Measurements from ENCODE around the gene C1QTNF8.

C1QTNF8 gene

DNA sequence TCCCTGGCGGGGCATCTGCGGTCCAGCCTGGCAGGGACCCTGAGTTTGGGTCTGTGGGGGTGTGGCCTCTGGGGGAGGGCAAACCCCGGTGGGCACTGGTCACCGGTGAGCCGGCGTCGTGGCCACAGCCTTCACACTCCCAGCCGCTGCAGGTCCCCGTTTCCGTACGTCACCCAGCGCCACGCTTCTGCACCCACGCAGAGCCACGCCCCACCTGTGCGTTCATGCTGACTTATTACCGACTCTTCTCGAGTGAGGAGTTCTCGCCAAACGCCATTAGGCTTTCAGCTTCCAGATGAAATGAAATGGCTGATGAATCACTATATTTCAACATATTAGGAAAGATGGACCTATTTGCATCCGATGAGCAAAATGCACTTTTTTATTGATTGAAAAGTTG is 32.3 kb downstream of the C1QTNF8 start:
- no peak for TF ChIP-seq CTCF (IDR thresholded peaks at IDR 0.05; ENCODE audit: borderline replicate concordance, control extremely low read depth, extremely low read depth, insufficient read depth, missing control alignments)
- no peak for DNase-seq (ENCODE audit: low spot score)
- in situ Hi-C loops (cut with MboI; ENCODE audit: low sequenced_read_pairs, unreplicated experiment): no loop called here

GRCh38 chr16:1062895-1063294 is 33.1 kb downstream of the C1QTNF8 start:
- no peak for TF ChIP-seq CTCF (IDR thresholded peaks at IDR 0.05; ENCODE audit: borderline replicate concordance, control extremely low read depth, extremely low read depth, insufficient read depth, missing control alignments)
- in situ Hi-C loops (cut with MboI; ENCODE audit: low sequenced_read_pairs, unreplicated experiment): no loop called here
- DNase-seq (ENCODE audit: low spot score): no peak

- in situ Hi-C loops (cut with MboI; ENCODE audit: low sequenced_read_pairs, unreplicated experiment): no loop called here
- no peak for TF ChIP-seq CTCF (IDR thresholded peaks at IDR 0.05; ENCODE audit: borderline replicate concordance, control extremely low read depth, extremely low read depth, insufficient read depth, missing control alignments)
- DNase-seq (ENCODE audit: low spot score): no peak
These were observed 34.1 kb downstream of the C1QTNF8 start for GRCh38 chr16:1061769-1062505.

- no peak for DNase-seq (ENCODE audit: low spot score)
- TF ChIP-seq CTCF (IDR thresholded peaks at IDR 0.05; ENCODE audit: borderline replicate concordance, control extremely low read depth, extremely low read depth, insufficient read depth, missing control alignments): no peak
- in situ Hi-C loops (cut with MboI; ENCODE audit: low sequenced_read_pairs, unreplicated experiment): no loop called here
These were observed 35.4 kb downstream of the C1QTNF8 start for GRCh38 chr16:1060416-1061340.

DNA sequence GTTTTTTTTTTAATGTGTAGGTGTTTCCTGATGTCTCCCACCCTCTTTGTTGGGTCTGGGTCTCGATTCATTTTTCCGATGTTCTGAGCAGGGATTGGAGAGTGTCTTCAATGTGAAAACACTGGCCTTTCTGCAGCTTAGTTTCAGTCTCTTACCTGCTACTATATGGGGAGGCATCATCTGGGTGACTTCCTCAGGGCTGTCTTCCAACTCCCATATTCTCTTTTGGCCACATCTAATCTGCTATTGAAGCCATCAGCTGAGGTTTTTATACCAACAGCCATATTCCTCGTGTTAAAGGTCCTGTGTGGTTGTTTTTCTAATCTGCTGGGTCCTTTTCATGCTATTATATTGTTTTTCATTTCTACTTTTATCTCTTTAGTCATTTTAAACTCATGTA is 36.7 kb downstream of the C1QTNF8 start:
- TF ChIP-seq CTCF (IDR thresholded peaks at IDR 0.05; ENCODE audit: borderline replicate concordance, control extremely low read depth, extremely low read depth, insufficient read depth, missing control alignments): no peak
- no peak for DNase-seq (ENCODE audit: low spot score)
- in situ Hi-C loops (cut with MboI; ENCODE audit: low sequenced_read_pairs, unreplicated experiment): no loop called here

DNA sequence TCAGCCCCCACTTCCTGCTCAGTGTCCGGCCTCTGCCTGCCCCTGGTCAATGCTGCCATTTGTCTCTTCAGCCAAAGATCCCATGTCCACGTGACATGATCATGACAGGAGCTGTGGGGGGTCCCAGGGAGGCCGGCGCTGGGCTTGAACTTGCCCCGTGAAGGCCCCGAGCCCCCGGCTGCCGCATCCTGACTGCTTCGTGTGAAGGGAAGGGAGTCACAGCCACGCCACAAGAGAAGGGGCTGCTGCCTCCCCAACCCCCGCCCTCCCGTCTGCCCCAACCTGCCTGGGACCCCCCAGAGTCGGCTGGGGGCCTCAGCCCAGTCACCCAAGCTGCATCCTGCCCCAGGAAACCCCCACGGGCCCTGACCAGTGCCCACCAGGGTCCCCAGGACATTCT is 37.8 kb downstream of the C1QTNF8 start:
- no peak for DNase-seq (ENCODE audit: low spot score)
- in situ Hi-C loops (cut with MboI; ENCODE audit: low sequenced_read_pairs, unreplicated experiment): no loop called here
- TF ChIP-seq CTCF (IDR thresholded peaks at IDR 0.05; ENCODE audit: borderline replicate concordance, control extremely low read depth, extremely low read depth, insufficient read depth, missing control alignments): no peak

Data from GM13976 (cell line).